HepG2 (cell line): ENCODE data around the gene SUPV3L1. TPM values are rescaled to one million over a fixed set of nuclear protein-coding genes. Genes with fewer than 3 reads are reported as not detected.

ENCODE experiments used
- ATAC-seq: fragments of 200-7000 bp; cut with Tn5 transposase; 3 replicates; pipeline ENCODE4 v1.9.1; 2020; ENCODE audit warnings: mild to moderate bottlenecking, moderate library complexity
- BruUV-seq: library from RNA; stranded (reverse); fragments of 400-500 nt; replicated peaks from 2 replicates; lab custom pipeline; 2021; lab: Mats Ljungman, UMichigan
- CTCF ChIA-PET: fragments of 300-600 bp; formaldehyde crosslinking; extraction: SDS; loops from one replicate; lab custom pipeline; 2021; ENCODE audit warnings: low total read pairs, inconsistent platforms, low intra/inter-chr PET ratio; lab: Yijun Ruan, JAX
- POLR2A ChIA-PET: fragments of 350-600 bp; sonication (Branson Sonifier 250); formaldehyde crosslinking; loops from one replicate; lab custom pipeline; 2020; ENCODE audit warnings: antibody characterized with exemption, inconsistent platforms; lab: Yijun Ruan, JAX
- DNase-seq: peaks from one replicate; pipeline ENCODE4 v3.0.0-alpha.2; 2015; ENCODE audit warnings: low spot score
- FAIRE-seq: peaks from 3 replicates; lab custom pipeline; 2011; peaks lifted over from hg19 to GRCh38; lab: Jason Lieb, UNC
- H2AFZ ChIP-seq: one replicate; pipeline ENCODE4 v1.6.1; 2011; ENCODE audit warnings: low read length, inconsistent platforms
- H3K27ac ChIP-seq: fragments of 300-600 bp; 3 replicates; pipeline ENCODE4 v1.8.0; 2011; ENCODE audit warnings: mixed run types, mild to moderate bottlenecking, mixed read lengths, low read length, inconsistent platforms; ENCODE audit not compliant: insufficient read depth; ENCODE audit errors: extremely low read length
- H3K27me3 ChIP-seq, 2 experiments: fragments of 200-600 bp in 1 of 2; 2 replicates in 1 of 2; 3 replicates in 1 of 2; pipeline versions ENCODE4 v1.6.0 to v1.8.0; 2011; ENCODE audit warnings: low read length in 2 of 2, mild to moderate bottlenecking in 2 of 2, moderate library complexity in 2 of 2, inconsistent platforms in 1 of 2; ENCODE audit not compliant: insufficient read depth in 2 of 2, control insufficient read depth in 1 of 2
- H3K36me3 ChIP-seq, 2 experiments: fragments of 200-600 bp in 1 of 2; replicated peaks in 1 of 2; 2 replicates in 1 of 2; 3 replicates in 1 of 2; pipeline versions ENCODE4 v1.5.1 to v1.8.0; 2011; ENCODE audit warnings: low read length in 2 of 2, inconsistent platforms in 1 of 2; ENCODE audit not compliant: insufficient read depth in 2 of 2, control insufficient read depth in 1 of 2
- H3K4me1 ChIP-seq: 2 replicates; pipeline ENCODE4 v1.5.1; 2012; ENCODE audit warnings: low read length, inconsistent platforms; ENCODE audit not compliant: insufficient read depth
- H3K4me2 ChIP-seq: 2 replicates; pipeline ENCODE4 v1.6.0; 2011; ENCODE audit warnings: low read depth, low read length, inconsistent platforms
- H3K4me3 ChIP-seq, 3 experiments: fragments of 200-600 bp in 1 of 3; sonication (generic), shearing (Covaris generic) in 1 of 3; replicated peaks in 1 of 3; 2 replicates each; pipeline ENCODE4 v1.5.1; 2011 to 2016; ENCODE audit warnings: low read length in 3 of 3, inconsistent platforms in 2 of 3, low read depth in 2 of 3, mild to moderate bottlenecking in 2 of 3, control low read depth in 1 of 3, mixed read lengths in 1 of 3; ENCODE audit not compliant: insufficient read depth in 1 of 3
- H3K79me2 ChIP-seq: one replicate; pipeline ENCODE4 v1.6.1; 2011; ENCODE audit warnings: low read length, inconsistent platforms; ENCODE audit not compliant: insufficient read depth
- H3K9ac ChIP-seq: 2 replicates; pipeline ENCODE4 v1.6.0; 2011; ENCODE audit warnings: mild to moderate bottlenecking, low read depth, low read length, inconsistent platforms; ENCODE audit not compliant: insufficient read depth
- H3K9me3 ChIP-seq: 2 replicates; pipeline ENCODE4 v1.5.1; 2012; ENCODE audit warnings: mild to moderate bottlenecking, low read length
- H4K20me1 ChIP-seq: 2 replicates; pipeline ENCODE4 v1.6.0; 2011; ENCODE audit warnings: inconsistent platforms, mild to moderate bottlenecking, low read length, moderate library complexity; ENCODE audit not compliant: insufficient read depth
- GZF1 ChIP-seq: sonication (generic); formaldehyde crosslinking; IDR thresholded peaks from 2 replicates; pipeline ENCODE4 v1.5.1; 2020; ENCODE audit warnings: mild to moderate bottlenecking, missing genetic modification reagents
- HIVEP1 ChIP-seq: sonication (generic); formaldehyde crosslinking; IDR thresholded peaks from 2 replicates; pipeline ENCODE4 v1.4.0; 2020; ENCODE audit warnings: mild to moderate bottlenecking, missing genetic modification reagents
- KDM6A ChIP-seq: IDR thresholded peaks from 2 replicates; pipeline ENCODE4 v1.6.1; 2016; ENCODE audit warnings: low read depth
- NONO ChIP-seq, 2 experiments: fragments of 450-650 bp in 1 of 2; sonication (generic) in 1 of 2; formaldehyde crosslinking in 1 of 2; IDR thresholded peaks in 1 of 2; conservative IDR thresholded peaks in 1 of 2; 2 replicates each; pipeline versions ENCODE4 v1.6.1 to v1.8.0; 2017 to 2022; ENCODE audit warnings: mild to moderate bottlenecking in 1 of 2, missing genetic modification reagents in 1 of 2, moderate library complexity in 1 of 2
- SATB2 ChIP-seq: sonication (generic); formaldehyde crosslinking; IDR thresholded peaks from 2 replicates; pipeline ENCODE4 v1.5.0; 2020; ENCODE audit warnings: missing genetic modification reagents
- SSRP1 ChIP-seq: IDR thresholded peaks from 2 replicates; pipeline ENCODE4 v1.6.1; 2016; ENCODE audit warnings: control low read depth
- STAG1 ChIP-seq: sonication (generic); formaldehyde crosslinking; IDR thresholded peaks from 2 replicates; pipeline ENCODE4 v1.4.0; 2020; ENCODE audit warnings: missing genetic modification reagents
- THAP7 ChIP-seq: sonication (generic); formaldehyde crosslinking; IDR thresholded peaks from 2 replicates; pipeline ENCODE4 v1.8.1; 2023; ENCODE audit warnings: mild to moderate bottlenecking, missing genetic modification reagents
- ZNF44 ChIP-seq: sonication (generic); formaldehyde crosslinking; IDR thresholded peaks from 2 replicates; pipeline ENCODE4 v1.5.1; 2020; ENCODE audit warnings: mild to moderate bottlenecking, missing genetic modification reagents
- ZNF720 ChIP-seq: sonication (generic); formaldehyde crosslinking; IDR thresholded peaks from 2 replicates; pipeline ENCODE4 v1.4.0; 2020; ENCODE audit warnings: missing genetic modification reagents
- WGBS: methylation state at CpG from one replicate; pipeline ENCODE4 v1.1.6; 2017; ENCODE audit warnings: low lambda C conversion rate; 5-methylcytosine and 5-hydroxymethylcytosine counted together
- in situ Hi-C: cut with HindIII; loops from 2 replicates; pipeline ENCODE4 v1.10.0; 2017; ENCODE audit warnings: low pct_unique_long_range_greater_than_20kb; ENCODE audit not compliant: extremely low pct_ligation_motif_present
- intact Hi-C: fragments of 100-400 bp; cut with micrococcal nuclease; formaldehyde crosslinking; loops from one replicate; pipeline ENCODE4 v1.10.0; 2022; ENCODE audit not compliant: unreplicated experiment
- polyA plus RNA-seq, 8 experiments: library from polyadenylated mRNA; depleted of rRNA in 3 of 8; stranded (reverse) in 7 of 8; unstranded in 1 of 8; fragments of >200 nt; fragmentation: Illumina TruSeq in 4 of 8; extraction: Trizol in 4 of 8; gene quantifications; 2 replicates each; pipeline versions ENCODE4 v1.2.1 to v1.2.3, GENCODE V29; 2011 to 2016; ENCODE audit warnings: low read depth in 4 of 8, missing spikeins in 1 of 8, mixed read lengths in 1 of 8; ENCODE audit not compliant: insufficient read depth in 1 of 8
- total RNA-seq, 5 experiments: library from RNA; depleted of rRNA; stranded (reverse); fragments of >200 nt; fragmentation: Illumina TruSeq; extraction: Trizol; gene quantifications; 2 replicates each; pipeline ENCODE4 v1.2.3, GENCODE V29; 2016; ENCODE audit warnings: low read depth in 1 of 5
- TF ChIP-seq, protein P1 (sequence below): IDR thresholded peaks from 2 replicates; pipeline ENCODE4 v1.6.1; 2016; ENCODE audit warnings: missing compliant biosample characterization, missing genetic modification reagents, borderline replicate concordance
- TF ChIP-seq, protein P2 (sequence below): sonication (generic); formaldehyde crosslinking; IDR thresholded peaks from 2 replicates; pipeline ENCODE4 v1.5.0; 2020; ENCODE audit warnings: mild to moderate bottlenecking, missing genetic modification reagents
- TF ChIP-seq, protein P3 (sequence below): sonication (generic); formaldehyde crosslinking; IDR thresholded peaks from 2 replicates; pipeline ENCODE4 v1.5.1; 2020; ENCODE audit warnings: mild to moderate bottlenecking, moderate library complexity, missing genetic modification reagents

Gene SUPV3L1
- total and polyA plus RNA-seq, 2 of the 13 experiments (the other 11 are each of a cell fraction or from before 2014, with no cell fraction given): 28.8 to 45.7 TPM

- ChIA-PET CTCF (no interaction called here), POLR2A (no interaction called here)
- H3K27me3 ChIP-seq: no peaks in the 10 kb centered on the region
- H3K4me1 ChIP-seq: no peaks in the 10 kb centered on the region
- no peak for DNase-seq
- ATAC-seq: no peak
- no peaks in the 10 kb centered on the region for H3K9me3 ChIP-seq
- intact Hi-C loops: no loop called here
- no peak for FAIRE-seq
- no peak overlapping the region for H3K27ac ChIP-seq
- BruUV-seq: no TSS peak
- H4K20me1 ChIP-seq: peaks cover 5% of the 10 kb centered on the region; the same call in 1 of the 2 replicates
- WGBS: 98% methylated on average over 2 of the region's 2 CpGs
- no peak overlapping the region for H3K4me3 ChIP-seq
- H3K4me2 ChIP-seq: no peak overlapping the region
- no peak overlapping the region for H2AFZ ChIP-seq
- H3K9ac ChIP-seq: no peak overlapping the region
- in situ Hi-C loops: no loop called here
- H3K79me2 ChIP-seq: peaks cover 47% of the 10 kb centered on the region
- TF ChIP-seq, protein P1, sequence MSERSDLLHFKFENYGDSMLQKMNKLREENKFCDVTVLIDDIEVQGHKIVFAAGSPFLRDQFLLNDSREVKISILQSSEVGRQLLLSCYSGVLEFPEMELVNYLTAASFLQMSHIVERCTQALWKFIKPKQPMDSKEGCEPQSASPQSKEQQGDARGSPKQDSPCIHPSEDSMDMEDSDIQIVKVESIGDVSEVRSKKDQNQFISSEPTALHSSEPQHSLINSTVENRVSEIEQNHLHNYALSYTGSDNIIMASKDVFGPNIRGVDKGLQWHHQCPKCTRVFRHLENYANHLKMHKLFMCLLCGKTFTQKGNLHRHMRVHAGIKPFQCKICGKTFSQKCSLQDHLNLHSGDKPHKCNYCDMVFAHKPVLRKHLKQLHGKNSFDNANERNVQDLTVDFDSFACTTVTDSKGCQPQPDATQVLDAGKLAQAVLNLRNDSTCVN (CRISPR knock-in tag): no peak
- TF ChIP-seq, protein P2, sequence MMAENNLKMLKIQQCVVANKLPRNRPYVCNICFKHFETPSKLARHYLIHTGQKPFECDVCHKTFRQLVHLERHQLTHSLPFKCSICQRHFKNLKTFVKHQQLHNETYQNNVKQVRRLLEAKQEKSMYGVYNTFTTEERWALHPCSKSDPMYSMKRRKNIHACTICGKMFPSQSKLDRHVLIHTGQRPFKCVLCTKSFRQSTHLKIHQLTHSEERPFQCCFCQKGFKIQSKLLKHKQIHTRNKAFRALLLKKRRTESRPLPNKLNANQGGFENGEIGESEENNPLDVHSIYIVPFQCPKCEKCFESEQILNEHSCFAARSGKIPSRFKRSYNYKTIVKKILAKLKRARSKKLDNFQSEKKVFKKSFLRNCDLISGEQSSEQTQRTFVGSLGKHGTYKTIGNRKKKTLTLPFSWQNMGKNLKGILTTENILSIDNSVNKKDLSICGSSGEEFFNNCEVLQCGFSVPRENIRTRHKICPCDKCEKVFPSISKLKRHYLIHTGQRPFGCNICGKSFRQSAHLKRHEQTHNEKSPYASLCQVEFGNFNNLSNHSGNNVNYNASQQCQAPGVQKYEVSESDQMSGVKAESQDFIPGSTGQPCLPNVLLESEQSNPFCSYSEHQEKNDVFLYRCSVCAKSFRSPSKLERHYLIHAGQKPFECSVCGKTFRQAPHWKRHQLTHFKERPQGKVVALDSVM (CRISPR knock-in tag): peak; percentile 34; the same call in 1 of the 2 replicates
- TF ChIP-seq, all 625 proteins: peak for 1
- peaks cover 4 to 17% of the 10 kb centered on the region in 2 experiments; a peak in 4 of 5 replicates for H3K36me3 ChIP-seq
Measured at GRCh38 chr10:69139961-69140360, 40.1 kb upstream of the SUPV3L1 start.

- POLR2A ChIA-PET: interaction anchor here (1.0 kb wide), 1 partner anchor 81 kb away, joined by 3 read pairs; no protein-coding TSS in a partner anchor
- H3K27ac ChIP-seq: no peak overlapping the region
- DNase-seq (no peak), ATAC-seq (peak; percentile 35; the same call in 1 of the 3 replicates), FAIRE-seq (no peak)
- no peak overlapping the region for H3K4me3 ChIP-seq
- in situ Hi-C loops (no loop called here), intact Hi-C loops (no loop called here)
- CTCF ChIA-PET: no interaction called here
- H3K27me3 ChIP-seq: no peaks in the 10 kb centered on the region
- H4K20me1 ChIP-seq: peaks cover 3% of the 10 kb centered on the region; the same call in 1 of the 2 replicates
- WGBS: 89% methylated on average over 1 of the region's 1 CpG
- H3K79me2 ChIP-seq: peaks cover 55% of the 10 kb centered on the region
- no peaks in the 10 kb centered on the region for H3K4me1 ChIP-seq
- no TSS peak for BruUV-seq
- no peak overlapping the region for H2AFZ ChIP-seq
- no peaks in the 10 kb centered on the region for H3K9me3 ChIP-seq
- H3K4me2 ChIP-seq: no peak overlapping the region
- H3K36me3 ChIP-seq: peaks cover 3 to 7% of the 10 kb centered on the region in 2 experiments; a peak in 4 of 5 replicates
- no peak overlapping the region for H3K9ac ChIP-seq
- no peak for TF ChIP-seq THAP7 (CRISPR knock-in tag)
- TF ChIP-seq ZNF44 (CRISPR knock-in tag): no peak
- TF ChIP-seq SATB2: no peak
- TF ChIP-seq SSRP1 (CRISPR knock-in tag): no peak
- no peak for TF ChIP-seq KDM6A (CRISPR knock-in tag)
- TF ChIP-seq, protein P3, sequence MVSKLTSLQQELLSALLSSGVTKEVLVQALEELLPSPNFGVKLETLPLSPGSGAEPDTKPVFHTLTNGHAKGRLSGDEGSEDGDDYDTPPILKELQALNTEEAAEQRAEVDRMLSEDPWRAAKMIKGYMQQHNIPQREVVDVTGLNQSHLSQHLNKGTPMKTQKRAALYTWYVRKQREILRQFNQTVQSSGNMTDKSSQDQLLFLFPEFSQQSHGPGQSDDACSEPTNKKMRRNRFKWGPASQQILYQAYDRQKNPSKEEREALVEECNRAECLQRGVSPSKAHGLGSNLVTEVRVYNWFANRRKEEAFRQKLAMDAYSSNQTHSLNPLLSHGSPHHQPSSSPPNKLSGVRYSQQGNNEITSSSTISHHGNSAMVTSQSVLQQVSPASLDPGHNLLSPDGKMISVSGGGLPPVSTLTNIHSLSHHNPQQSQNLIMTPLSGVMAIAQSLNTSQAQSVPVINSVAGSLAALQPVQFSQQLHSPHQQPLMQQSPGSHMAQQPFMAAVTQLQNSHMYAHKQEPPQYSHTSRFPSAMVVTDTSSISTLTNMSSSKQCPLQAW: no peak
- TF ChIP-seq HIVEP1 (CRISPR knock-in tag): no peak
- TF ChIP-seq STAG1 (CRISPR knock-in tag): no peak
- TF ChIP-seq NONO (IDR thresholded peaks at IDR 0.05): no peak
- no peak for TF ChIP-seq NONO (CRISPR knock-in tag; conservative IDR thresholded peaks at IDR 0.05)
- no peak for TF ChIP-seq ZNF720 (CRISPR knock-in tag)
- TF ChIP-seq GZF1 (CRISPR knock-in tag): no peak
Measured at GRCh38 chr10:69141304-69141703, 38.7 kb upstream of the SUPV3L1 start.
